ENCODE data around the gene DAPP1. TPM values are rescaled to one million over a fixed set of nuclear protein-coding genes. Genes with fewer than 3 reads are reported as not detected.
A peak's percentile ranks its signal among the peaks of the same experiment; 100 is the strongest.

Gene DAPP1
- total RNA-seq, 2 experiments from 2014 or later = 19.6 to 22.8 TPM

GRCh38 chr4:99915449-99915848 lies 98.8 kb downstream of the DAPP1 start:
- no peaks in the 10 kb centered on the region for H3K27me3 Mint-ChIP-seq

GRCh38 chr4:99917575-99917974 lies 100.9 kb downstream of the DAPP1 start:
- POLR2A ChIA-PET = no interaction called here
- peak overlapping the region; percentile 28 for H3K27ac Mint-ChIP-seq
- no peaks in the 10 kb centered on the region for H3K9me3 Mint-ChIP-seq
- ATAC-seq (ENCODE audit: low read depth) = no peak
- peaks cover 15% of the 10 kb centered on the region for H3K4me1 Mint-ChIP-seq
- no peak overlapping the region for H3K4me3 Mint-ChIP-seq
- H3K36me3 Mint-ChIP-seq = peaks cover 57% of the 10 kb centered on the region
- DNase-seq = no peak
- no peaks in the 10 kb centered on the region for H3K27me3 Mint-ChIP-seq

More at GRCh38 chr4:99915449-99915848, 98.8 kb downstream of the DAPP1 start:
- POLR2A ChIA-PET = interaction anchor here (1.8 kb wide), 1 partner anchor 31 kb away, joined by 4 read pairs; the partner anchor contains the start of gene DNAJB14
- Mint-ChIP-seq H3K9me3 (no peaks in the 10 kb centered on the region), H3K27ac (peak overlapping the region; percentile 3), H3K36me3 (peaks cover 51% of the 10 kb centered on the region), H3K4me3 (no peak overlapping the region), H3K4me1 (peaks cover 10% of the 10 kb centered on the region)
- no peak for ATAC-seq (ENCODE audit: low read depth)
- DNase-seq = no peak

GRCh38 chr4:99918656-99919055 lies 102.0 kb downstream of the DAPP1 start:
- POLR2A ChIA-PET = no interaction called here
- DNase-seq (no peak), ATAC-seq (ENCODE audit: low read depth) (no peak)
- peaks cover 15% of the 10 kb centered on the region for H3K4me1 Mint-ChIP-seq
- no peak overlapping the region for H3K4me3 Mint-ChIP-seq
- H3K9me3 Mint-ChIP-seq = no peaks in the 10 kb centered on the region
- H3K36me3 Mint-ChIP-seq = peaks cover 56% of the 10 kb centered on the region
- no peak overlapping the region for H3K27ac Mint-ChIP-seq
- no peaks in the 10 kb centered on the region for H3K27me3 Mint-ChIP-seq

Other genes with a start within 250 kb of the DAPP1 start
- gene MTTP, start 242.0 kb upstream of the DAPP1 start, total RNA-seq = under 1 TPM; 0.43 to 0.64 TPM
- gene C4orf54, start 159.0 kb upstream of the DAPP1 start, total RNA-seq = not detected
- 10 to 100 TPM; 27.4 to 28.3 TPM for gene LAMTOR3, start 77.6 kb downstream of the DAPP1 start, total RNA-seq
- 10 to 100 TPM; 61.6 to 76.0 TPM for gene DNAJB14, start 129.8 kb downstream of the DAPP1 start, total RNA-seq
- gene H2AZ1, start 133.4 kb downstream of the DAPP1 start, total RNA-seq = 100 to 1,000 TPM; 399 to 400 TPM

Data from activated naive CD8-positive, alpha-beta T cell treated with anti-CD3 and anti-CD28 coated beads, Interleukin-2, amount 10 ng/mL, durations not matched to agents 7 days and 5 days (primary cell).